Endothelial cell of umbilical vein (primary cell): ENCODE data around the gene HSPA6. TPM values are rescaled to one million over a fixed set of nuclear protein-coding genes. Genes with fewer than 3 reads are reported as not detected.
"Not testable (repeated sequence)": the region's sequence is repeated elsewhere in the genome, so short reads cannot be mapped to it uniquely, and the experiment has no call there.

Experiments used
- BruUV-seq: library from RNA; stranded (reverse); fragments of 400-500 nt; replicated peaks from 2 replicates; lab custom pipeline; 2021; lab: Mats Ljungman, UMichigan
- CTCF ChIA-PET: fragments of 300-600, 350-600 bp; sonication (Branson Sonifier 250); formaldehyde crosslinking; loops from one replicate; lab custom pipeline; 2021; ENCODE audit warnings: antibody characterized with exemption, inconsistent platforms; lab: Charles Lee
- POLR2A ChIA-PET: fragments of 300-600, 350-600 bp; sonication (Branson Sonifier 250); formaldehyde crosslinking; loops from one replicate; lab custom pipeline; 2021; ENCODE audit warnings: antibody characterized with exemption, inconsistent platforms; lab: Charles Lee
- DNase-seq: peaks from one replicate; pipeline ENCODE4 v3.0.0-alpha.2; 2011; ENCODE audit warnings: low read depth, low spot score
- FAIRE-seq: peaks from 2 replicates; lab custom pipeline; 2011; peaks lifted over from hg19 to GRCh38; lab: Jason Lieb, UNC
- H2AFZ ChIP-seq: 2 replicates; pipeline ENCODE4 v1.6.0; 2012; ENCODE audit warnings: low read depth, low read length, control low read depth, inconsistent platforms
- H3K27ac ChIP-seq: 2 replicates; pipeline ENCODE4 v1.5.1; 2011; ENCODE audit warnings: low read depth, mild to moderate bottlenecking, control low read depth, low read length, moderate library complexity; ENCODE audit not compliant: insufficient read depth
- H3K27me3 ChIP-seq, 2 experiments: 2 replicates each; pipeline versions ENCODE4 v1.6.0 to v1.6.1; 2011; ENCODE audit warnings: low read length in 2 of 2, mixed read lengths in 1 of 2; ENCODE audit not compliant: control insufficient read depth in 2 of 2, insufficient read depth in 2 of 2
- H3K36me3 ChIP-seq, 2 experiments: 2 replicates in 1 of 2; 3 replicates in 1 of 2; pipeline ENCODE4 v1.5.1; 2011; ENCODE audit warnings: low read length in 2 of 2, mild to moderate bottlenecking in 1 of 2, moderate library complexity in 1 of 2; ENCODE audit not compliant: control insufficient read depth in 2 of 2, insufficient read depth in 2 of 2; ENCODE audit errors: extremely low read depth in 1 of 2
- H3K4me1 ChIP-seq: 3 replicates; pipeline ENCODE4 v1.5.1; 2011; ENCODE audit warnings: mild to moderate bottlenecking, low read length; ENCODE audit not compliant: control insufficient read depth, insufficient read depth; ENCODE audit errors: extremely low read depth
- H3K4me2 ChIP-seq: 2 replicates; pipeline ENCODE4 v1.6.1; 2011; ENCODE audit warnings: low read length, control low read depth, mixed read lengths; ENCODE audit not compliant: insufficient read depth
- H3K4me3 ChIP-seq, 3 experiments: fragments of 200-600 bp in 1 of 3; sonication (generic), shearing (Covaris generic) in 1 of 3; replicated peaks in 1 of 3; 2 replicates each; pipeline ENCODE4 v1.5.1; 2011 to 2016; ENCODE audit warnings: control low read depth in 3 of 3, low read length in 3 of 3, mild to moderate bottlenecking in 2 of 3, inconsistent platforms in 1 of 3, low read depth in 1 of 3, moderate library complexity in 1 of 3; ENCODE audit not compliant: insufficient read depth in 1 of 3
- H3K79me2 ChIP-seq: 2 replicates; pipeline ENCODE4 v1.6.0; 2012; ENCODE audit warnings: low read length, inconsistent platforms; ENCODE audit not compliant: control insufficient read depth, insufficient read depth
- H3K9ac ChIP-seq: replicated peaks from 2 replicates; pipeline ENCODE3; 2011; ENCODE audit warnings: low read length, control low read depth; ENCODE audit not compliant: insufficient read depth; ENCODE audit errors: extremely low read depth
- H3K9me1 ChIP-seq: replicated peaks from 3 replicates; pipeline ENCODE4 v1.6.0; 2011; ENCODE audit warnings: mild to moderate bottlenecking, low read length; ENCODE audit not compliant: control insufficient read depth, insufficient read depth; ENCODE audit errors: extremely low read depth
- H3K9me3 ChIP-seq: replicated peaks from 2 replicates; pipeline ENCODE4 v1.5.1; 2012; ENCODE audit warnings: low read length, inconsistent platforms; ENCODE audit not compliant: control insufficient read depth, insufficient read depth
- H4K20me1 ChIP-seq: replicated peaks from 2 replicates; pipeline ENCODE3; 2011; ENCODE audit warnings: mild to moderate bottlenecking, low read length; ENCODE audit not compliant: control insufficient read depth, insufficient read depth; ENCODE audit errors: extremely low read depth
- dilution Hi-C: fragments of 300-500 bp; cut with MboI; formaldehyde crosslinking; loops from one replicate; pipeline ENCODE4 v1.15.0; 2019; ENCODE audit warnings: low sequenced_read_pairs; ENCODE audit not compliant: extremely low pct_ligation_motif_present
- intact Hi-C: fragments of 100-400 bp; cut with micrococcal nuclease; formaldehyde crosslinking; loops from one replicate; pipeline ENCODE4 v1.10.0; 2022
- polyA plus RNA-seq, 4 experiments: library from polyadenylated mRNA; depleted of rRNA in 3 of 4; stranded (reverse) in 3 of 4; unstranded in 1 of 4; fragments of >200 nt; gene quantifications; 2 replicates each; pipeline versions ENCODE4 v1.2.1 to v1.2.3, GENCODE V29; 2011 to 2012; ENCODE audit warnings: missing spikeins in 1 of 4
- total RNA-seq: library from RNA; stranded (reverse); gene quantifications from 2 replicates; pipeline ENCODE4 v1.2.3, GENCODE V29; 2021

HSPA6 gene
- total and polyA plus RNA-seq, 2 donors (not counting 3 experiments of a cell fraction or from before 2014, with no cell fraction given) = 0.10 to 0.13 TPM

DNA sequence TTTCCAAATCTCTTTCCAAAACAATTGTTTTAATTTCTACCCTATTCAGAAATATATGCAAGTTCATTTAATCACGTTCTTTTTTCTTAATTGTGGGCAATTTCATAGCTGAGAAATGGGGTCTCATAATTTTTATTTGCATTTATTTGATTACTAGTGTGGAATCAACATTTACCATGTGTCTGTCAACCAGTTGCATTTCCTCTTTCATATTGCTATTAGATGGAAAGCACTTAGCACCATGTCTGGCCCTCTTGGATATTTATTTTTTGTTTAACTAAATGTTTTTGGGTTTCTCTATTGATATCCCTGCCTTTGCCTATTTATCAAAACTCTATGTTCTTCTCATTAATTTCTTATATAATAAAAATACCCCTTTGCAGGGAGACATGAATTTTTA lies 39.2 kb downstream of the HSPA6 start:
- H3K79me2 ChIP-seq, CTCF ChIA-PET, H3K36me3 ChIP-seq, H3K4me3 ChIP-seq, H3K4me1 ChIP-seq, H2AFZ ChIP-seq, H4K20me1 ChIP-seq, BruUV-seq, FAIRE-seq, dilution Hi-C loops, H3K9ac ChIP-seq, H3K27me3 ChIP-seq, H3K4me2 ChIP-seq, DNase-seq, H3K9me1 ChIP-seq, POLR2A ChIA-PET, H3K27ac ChIP-seq, H3K9me3 ChIP-seq: not testable (repeated sequence)
- intact Hi-C loops = loop anchor here (10.0 kb wide), 2 partner anchors 79 to 181 kb away; partner anchors contain the start of gene DUSP12

DNA sequence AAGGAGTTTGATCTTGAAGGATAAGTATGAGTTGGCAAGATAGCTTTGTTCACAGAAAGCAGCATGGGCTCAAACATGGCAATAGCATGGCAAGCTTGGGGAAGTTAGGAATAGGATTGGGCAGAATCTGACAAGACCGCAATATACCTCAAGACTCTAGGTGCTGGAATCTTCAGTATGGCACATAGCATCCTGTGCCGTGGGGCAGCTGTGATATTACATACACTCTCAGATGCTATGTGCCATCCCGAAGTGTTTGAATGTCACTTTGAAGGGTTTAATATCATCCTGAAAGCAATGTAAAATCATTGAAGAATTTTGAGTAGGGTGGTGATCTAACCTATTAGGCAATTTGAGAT lies 42.2 kb downstream of the HSPA6 start:
- CTCF ChIA-PET = interaction anchor here (1.0 to 1.3 kb wide), 3 partner anchors 76 to 172 kb away, joined by 3 read pairs; no protein-coding TSS in a partner anchor
- POLR2A ChIA-PET, H4K20me1 ChIP-seq, FAIRE-seq, dilution Hi-C loops, H3K4me3 ChIP-seq, BruUV-seq, H3K9me1 ChIP-seq, H3K9ac ChIP-seq, H3K79me2 ChIP-seq, H3K36me3 ChIP-seq, H3K27me3 ChIP-seq, H3K4me1 ChIP-seq, H3K9me3 ChIP-seq, H3K27ac ChIP-seq, H2AFZ ChIP-seq, H3K4me2 ChIP-seq, DNase-seq: not testable (repeated sequence)
- intact Hi-C loops = loop anchor here (10.0 kb wide), 2 partner anchors 82 to 178 kb away; partner anchors contain the start of gene DUSP12

DNA sequence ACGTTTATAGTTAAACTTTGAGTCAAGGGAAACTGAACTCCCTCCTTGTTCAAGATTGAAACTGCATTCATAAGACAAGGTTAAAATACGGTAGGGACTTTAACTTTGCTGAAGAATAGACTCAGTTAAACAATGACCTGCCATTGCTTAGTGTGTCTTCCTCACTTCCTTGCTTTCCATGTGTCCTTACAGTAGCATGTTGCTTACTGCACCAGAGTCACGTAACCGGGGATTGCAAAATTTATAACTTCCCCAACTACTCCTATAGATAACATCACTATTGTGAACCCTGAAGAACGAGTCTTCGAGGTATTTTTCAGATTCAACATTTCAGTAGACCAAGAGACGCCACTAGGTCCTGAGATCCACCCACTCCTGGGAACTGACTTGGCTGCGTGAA lies 47.4 kb downstream of the HSPA6 start:
- FAIRE-seq = not testable (repeated sequence)

More for the DNA sequence above, 47.4 kb downstream of the HSPA6 start:
- dilution Hi-C loops, H3K79me2 ChIP-seq, BruUV-seq, DNase-seq, H3K4me2 ChIP-seq, H4K20me1 ChIP-seq, H3K9ac ChIP-seq, H2AFZ ChIP-seq, H3K36me3 ChIP-seq, H3K27ac ChIP-seq, H3K4me3 ChIP-seq, H3K27me3 ChIP-seq, POLR2A ChIA-PET, H3K4me1 ChIP-seq, CTCF ChIA-PET, H3K9me3 ChIP-seq, H3K9me1 ChIP-seq, intact Hi-C loops: not testable (repeated sequence)

Other genes with a start within 250 kb of the HSPA6 start
- 1.3 and 2.0 TPM in 2 replicates for gene MPZ, start 214.6 kb upstream of the HSPA6 start, total RNA-seq
- 6.1 and 7.0 TPM in 2 replicates for gene MPZ, start 214.6 kb upstream of the HSPA6 start, polyA plus RNA-seq
- gene SDHC, start 210.2 kb upstream of the HSPA6 start, total RNA-seq = 136 and 148 TPM in 2 replicates
- gene SDHC, start 210.2 kb upstream of the HSPA6 start, polyA plus RNA-seq = 219 and 279 TPM in 2 replicates
- not detected in 2 replicates for gene CFAP126, start 156.7 kb upstream of the HSPA6 start, total RNA-seq
- gene CFAP126, start 156.7 kb upstream of the HSPA6 start, polyA plus RNA-seq = not detected in 2 replicates
- gene FCGR2A, start 19.1 kb upstream of the HSPA6 start, total RNA-seq = not detected in 2 replicates
- not detected in 2 replicates for gene FCGR2A, start 19.1 kb upstream of the HSPA6 start, polyA plus RNA-seq
- gene FCGR3A, start 25.3 kb downstream of the HSPA6 start, total RNA-seq = not detected in 2 replicates
- gene FCGR3A, start 25.3 kb downstream of the HSPA6 start, polyA plus RNA-seq = not detected in 2 replicates
- not detected in 2 replicates for gene FCGR3B, start 106.6 kb downstream of the HSPA6 start, total RNA-seq
- gene FCGR3B, start 106.6 kb downstream of the HSPA6 start, polyA plus RNA-seq = not detected in 2 replicates
- not detected in 2 replicates for gene FCGR2B, start 138.6 kb downstream of the HSPA6 start, total RNA-seq
- gene FCGR2B, start 138.6 kb downstream of the HSPA6 start, polyA plus RNA-seq = not detected in 2 replicates
- gene FCRLA, start 182.7 kb downstream of the HSPA6 start, total RNA-seq = not detected in 2 replicates
- not detected in 2 replicates for gene FCRLA, start 182.7 kb downstream of the HSPA6 start, polyA plus RNA-seq
- gene FCRLB, start 197.0 kb downstream of the HSPA6 start, total RNA-seq = 0.62 and 0.90 TPM in 2 replicates
- 0.62 and 0.99 TPM in 2 replicates for gene FCRLB, start 197.0 kb downstream of the HSPA6 start, polyA plus RNA-seq
- 26.8 and 28.3 TPM in 2 replicates for gene DUSP12, start 225.2 kb downstream of the HSPA6 start, total RNA-seq
- gene DUSP12, start 225.2 kb downstream of the HSPA6 start, polyA plus RNA-seq = 25.7 and 31.6 TPM in 2 replicates
- 38.8 and 40.3 TPM in 2 replicates for gene ATF6, start 241.8 kb downstream of the HSPA6 start, total RNA-seq
- gene ATF6, start 241.8 kb downstream of the HSPA6 start, polyA plus RNA-seq = 22.8 and 24.9 TPM in 2 replicates